WTC11 (cell line): ENCODE measurements around the gene RHBDD3. TPM values are rescaled to one million over a fixed set of nuclear protein-coding genes. Genes with fewer than 3 reads are reported as not detected.

ENCODE experiments used
- ATAC-seq: fragments of 200-7000 bp; cut with Tn5 transposase; 2 replicates; pipeline ENCODE4 v1.10.0; 2021; ENCODE audit warnings: mild to moderate bottlenecking, moderate library complexity
- CTCF ChIA-PET: fragments of 300-600 bp; sonication (Branson Sonifier 250); formaldehyde crosslinking; loops from one replicate; lab custom pipeline; 2021; ENCODE audit warnings: antibody characterized with exemption; lab: Charles Lee
- POLR2A ChIA-PET: fragments of 350-600 bp; sonication (Branson Sonifier 250); formaldehyde crosslinking; loops from one replicate; lab custom pipeline; 2021; ENCODE audit warnings: antibody characterized with exemption; lab: Charles Lee
- DNase-seq: peaks from one replicate; pipeline ENCODE4 v3.0.0; 2021; ENCODE audit warnings: low spot score
- H3K27ac Mint-ChIP-seq: 2 replicates; pipeline ENCODE4 v1.8.0; 2021; ENCODE audit warnings: mixed read lengths
- H3K27me3 Mint-ChIP-seq: 2 replicates; pipeline ENCODE4 v1.8.0; 2021; ENCODE audit warnings: low read depth, mild to moderate bottlenecking, moderate library complexity, mixed read lengths
- H3K36me3 Mint-ChIP-seq: 2 replicates; pipeline ENCODE4 v1.8.0; 2021; ENCODE audit warnings: mixed read lengths
- H3K4me1 Mint-ChIP-seq: 2 replicates; pipeline ENCODE4 v1.8.0; 2022; ENCODE audit warnings: mixed read lengths
- H3K4me3 Mint-ChIP-seq: 2 replicates; pipeline ENCODE4 v1.8.0; 2021; ENCODE audit warnings: mild to moderate bottlenecking, moderate library complexity, mixed read lengths
- H3K9me3 Mint-ChIP-seq: 2 replicates; pipeline ENCODE4 v1.8.0; 2021; ENCODE audit warnings: mixed read lengths
- ATF2 ChIP-seq: sonication (generic); formaldehyde crosslinking; IDR thresholded peaks from 2 replicates; pipeline ENCODE4 v1.8.1; 2022; ENCODE audit warnings: low read depth, missing genetic modification reagents, borderline replicate concordance
- CREM ChIP-seq: sonication (generic); formaldehyde crosslinking; IDR thresholded peaks from 2 replicates; pipeline ENCODE4 v1.8.1; 2022; ENCODE audit warnings: mild to moderate bottlenecking, missing genetic modification reagents, moderate library complexity
- E2F4 ChIP-seq: sonication (generic); formaldehyde crosslinking; IDR thresholded peaks from 2 replicates; pipeline ENCODE4 v1.8.1; 2022; ENCODE audit warnings: low read depth, mild to moderate bottlenecking, moderate library complexity, missing genetic modification reagents, borderline replicate concordance
- FOXP1 ChIP-seq: sonication (generic); formaldehyde crosslinking; IDR thresholded peaks from 2 replicates; pipeline ENCODE4 v1.8.0; 2022; ENCODE audit warnings: missing genetic modification reagents, mild to moderate bottlenecking, moderate library complexity, borderline replicate concordance
- GABPB1 ChIP-seq: sonication (generic); formaldehyde crosslinking; IDR thresholded peaks from 2 replicates; pipeline ENCODE4 v1.8.1; 2023; ENCODE audit warnings: mild to moderate bottlenecking, missing genetic modification reagents
- HMGA2 ChIP-seq: fragments of 250-450 bp; sonication (Bioruptor Pico); IDR thresholded peaks from 2 replicates; pipeline ENCODE4 v1.4.0; 2021; ENCODE audit warnings: mild to moderate bottlenecking, moderate library complexity
- IRF1 ChIP-seq: sonication (generic); formaldehyde crosslinking; IDR thresholded peaks from 2 replicates; pipeline ENCODE4 v1.8.0; 2023; ENCODE audit warnings: missing genetic modification reagents
- NR2C2 ChIP-seq: sonication (generic); formaldehyde crosslinking; IDR thresholded peaks from 2 replicates; pipeline ENCODE4 v1.8.0; 2022; ENCODE audit warnings: mild to moderate bottlenecking, missing genetic modification reagents
- PRDM15 ChIP-seq: sonication (generic); formaldehyde crosslinking; IDR thresholded peaks from 2 replicates; pipeline ENCODE4 v1.8.0; 2022; ENCODE audit warnings: missing genetic modification reagents
- RELA ChIP-seq: sonication (generic); formaldehyde crosslinking; IDR thresholded peaks from 2 replicates; pipeline ENCODE4 v1.8.1; 2022; ENCODE audit warnings: missing genetic modification reagents, mild to moderate bottlenecking, borderline replicate concordance
- RORB ChIP-seq: fragments of 250-450 bp; sonication (Bioruptor Pico); IDR thresholded peaks from 2 replicates; pipeline ENCODE4 v1.9.0; 2021; ENCODE audit warnings: mild to moderate bottlenecking
- TCF7 ChIP-seq: sonication (generic); formaldehyde crosslinking; IDR thresholded peaks from 2 replicates; pipeline ENCODE4 v1.8.0; 2022; ENCODE audit warnings: mild to moderate bottlenecking, low read depth, missing genetic modification reagents, moderate library complexity
- TEAD4 ChIP-seq: sonication (generic); formaldehyde crosslinking; IDR thresholded peaks from 2 replicates; pipeline ENCODE4 v1.8.0; 2022; ENCODE audit warnings: mild to moderate bottlenecking, missing genetic modification reagents
- USF1 ChIP-seq: sonication (generic); formaldehyde crosslinking; IDR thresholded peaks from 2 replicates; pipeline ENCODE4 v1.8.0; 2022; ENCODE audit warnings: mild to moderate bottlenecking, missing genetic modification reagents
- ZMAT4 ChIP-seq: fragments of 250-450 bp; sonication (Bioruptor Pico); IDR thresholded peaks from 2 replicates; pipeline ENCODE4 v1.9.0; 2021; ENCODE audit warnings: mild to moderate bottlenecking
- ZNF219 ChIP-seq: sonication (generic); formaldehyde crosslinking; IDR thresholded peaks from 2 replicates; pipeline ENCODE4 v1.8.0; 2023; ENCODE audit warnings: missing genetic modification reagents, mild to moderate bottlenecking, borderline replicate concordance
- total RNA-seq: library from RNA; stranded (reverse); gene quantifications from 3 replicates; pipeline ENCODE4 v1.2.3, GENCODE V29; 2021
- TF ChIP-seq, protein P1 (sequence below): fragments of 250-450 bp; sonication (Bioruptor Pico); conservative IDR thresholded peaks from 2 replicates; pipeline ENCODE4 v1.9.0; 2021; ENCODE audit warnings: mild to moderate bottlenecking
- TF ChIP-seq, protein P2 (sequence below): sonication (generic); formaldehyde crosslinking; conservative IDR thresholded peaks from 2 replicates; pipeline ENCODE4 v1.8.1; 2022; ENCODE audit warnings: mild to moderate bottlenecking, missing genetic modification reagents
- TF ChIP-seq, protein P3 (sequence below): sonication (generic); formaldehyde crosslinking; IDR thresholded peaks from 2 replicates; pipeline ENCODE4 v1.8.0; 2022; ENCODE audit warnings: mild to moderate bottlenecking, missing genetic modification reagents
- TF ChIP-seq, protein P4 (sequence below): sonication (generic); formaldehyde crosslinking; IDR thresholded peaks from 2 replicates; pipeline ENCODE4 v1.8.1; 2023; ENCODE audit warnings: mild to moderate bottlenecking, missing genetic modification reagents

The RHBDD3 gene
- total RNA-seq, 1 experiment from 2014 or later: 77.9 TPM

DNA sequence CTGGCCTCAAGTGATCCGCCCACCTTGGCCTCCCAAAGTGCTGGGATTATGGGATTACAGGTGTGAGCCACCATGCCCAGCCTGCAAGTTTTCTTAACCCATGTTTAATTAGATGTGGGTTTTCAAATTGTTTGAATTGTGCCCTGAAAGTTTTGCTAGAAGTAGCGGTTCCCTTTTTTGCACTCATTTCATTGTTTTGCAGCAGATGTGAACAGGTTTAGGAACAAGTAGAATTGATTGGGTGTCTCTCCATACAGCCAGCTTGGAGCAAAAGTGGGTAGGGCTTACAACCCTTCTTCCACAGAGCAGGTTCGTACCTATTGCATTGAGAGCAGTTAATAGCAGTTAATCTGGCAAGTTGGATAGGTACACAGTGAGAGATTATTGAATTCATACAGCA, 16.4 kb upstream of the RHBDD3 start:
- no peak for ATAC-seq
- TF ChIP-seq ATF2 (CRISPR knock-in tag) (no peak), ZMAT4 (CRISPR knock-in tag) (no peak), HMGA2 (CRISPR knock-in tag) (no peak), GABPB1 (CRISPR knock-in tag) (no peak), TCF7 (CRISPR knock-in tag) (no peak), CREM (no peak), E2F4 (CRISPR knock-in tag) (no peak), PRDM15 (CRISPR knock-in tag) (no peak), TEAD4 (no peak), IRF1 (CRISPR knock-in tag) (no peak), RORB (no peak), NR2C2 (CRISPR knock-in tag) (no peak), FOXP1 (no peak), RELA (CRISPR knock-in tag) (no peak), USF1 (CRISPR knock-in tag) (no peak), ZNF219 (CRISPR knock-in tag) (no peak)
- TF ChIP-seq, protein P1, sequence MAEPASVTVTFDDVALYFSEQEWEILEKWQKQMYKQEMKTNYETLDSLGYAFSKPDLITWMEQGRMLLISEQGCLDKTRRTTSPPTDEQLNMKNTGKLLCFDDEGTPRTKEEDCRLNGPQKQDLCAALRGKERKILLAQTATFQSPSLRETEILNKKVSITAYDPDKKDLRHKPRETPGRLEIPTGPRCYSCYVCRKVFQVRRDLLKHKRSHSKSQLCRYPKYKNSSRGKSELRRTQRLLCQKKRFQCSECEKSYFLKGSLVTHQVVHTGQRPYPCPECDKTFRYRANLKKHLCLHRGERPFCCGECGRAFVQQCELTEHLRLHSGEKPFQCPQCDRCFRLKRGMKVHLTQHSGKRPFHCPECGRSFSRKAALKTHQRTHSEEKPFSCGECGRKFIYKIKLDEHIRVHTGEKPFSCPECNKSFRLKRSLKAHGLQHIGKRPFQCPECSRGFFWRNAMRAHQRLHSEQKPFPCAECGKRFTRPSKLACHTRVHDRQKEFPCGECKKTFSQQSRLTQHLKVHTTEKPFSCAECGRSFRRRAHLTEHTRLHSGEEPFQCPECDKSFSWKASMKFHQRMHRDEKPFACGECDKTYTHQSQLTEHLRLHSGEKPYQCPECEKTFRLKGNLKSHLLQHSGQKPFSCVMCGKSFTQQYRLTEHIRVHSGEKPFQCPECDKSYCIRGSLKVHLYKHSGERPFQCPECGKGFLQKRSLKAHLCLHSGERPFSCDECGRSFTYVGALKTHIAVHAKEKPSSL: no peak
- TF ChIP-seq, protein P2, sequence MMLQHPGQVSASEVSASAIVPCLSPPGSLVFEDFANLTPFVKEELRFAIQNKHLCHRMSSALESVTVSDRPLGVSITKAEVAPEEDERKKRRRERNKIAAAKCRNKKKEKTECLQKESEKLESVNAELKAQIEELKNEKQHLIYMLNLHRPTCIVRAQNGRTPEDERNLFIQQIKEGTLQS (CRISPR knock-in tag): no peak
- TF ChIP-seq, protein P3, sequence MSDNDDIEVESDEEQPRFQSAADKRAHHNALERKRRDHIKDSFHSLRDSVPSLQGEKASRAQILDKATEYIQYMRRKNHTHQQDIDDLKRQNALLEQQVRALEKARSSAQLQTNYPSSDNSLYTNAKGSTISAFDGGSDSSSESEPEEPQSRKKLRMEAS (CRISPR knock-in tag): no peak
- TF ChIP-seq, protein P4, sequence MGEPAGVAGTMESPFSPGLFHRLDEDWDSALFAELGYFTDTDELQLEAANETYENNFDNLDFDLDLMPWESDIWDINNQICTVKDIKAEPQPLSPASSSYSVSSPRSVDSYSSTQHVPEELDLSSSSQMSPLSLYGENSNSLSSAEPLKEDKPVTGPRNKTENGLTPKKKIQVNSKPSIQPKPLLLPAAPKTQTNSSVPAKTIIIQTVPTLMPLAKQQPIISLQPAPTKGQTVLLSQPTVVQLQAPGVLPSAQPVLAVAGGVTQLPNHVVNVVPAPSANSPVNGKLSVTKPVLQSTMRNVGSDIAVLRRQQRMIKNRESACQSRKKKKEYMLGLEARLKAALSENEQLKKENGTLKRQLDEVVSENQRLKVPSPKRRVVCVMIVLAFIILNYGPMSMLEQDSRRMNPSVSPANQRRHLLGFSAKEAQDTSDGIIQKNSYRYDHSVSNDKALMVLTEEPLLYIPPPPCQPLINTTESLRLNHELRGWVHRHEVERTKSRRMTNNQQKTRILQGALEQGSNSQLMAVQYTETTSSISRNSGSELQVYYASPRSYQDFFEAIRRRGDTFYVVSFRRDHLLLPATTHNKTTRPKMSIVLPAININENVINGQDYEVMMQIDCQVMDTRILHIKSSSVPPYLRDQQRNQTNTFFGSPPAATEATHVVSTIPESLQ (CRISPR knock-in tag): no peak
- Mint-ChIP-seq H3K9me3 (no peaks in the 10 kb centered on the region), H3K27me3 (no peaks in the 10 kb centered on the region), H3K4me1 (no peaks in the 10 kb centered on the region), H3K36me3 (peaks cover 97% of the 10 kb centered on the region), H3K27ac (peak overlapping the region; percentile 26), H3K4me3 (no peak overlapping the region)
- ChIA-PET CTCF (no interaction called here), POLR2A (no interaction called here)
- DNase-seq: no peak
